DND-41 (cell line): Measurements from ENCODE around the gene AAGAB.

Experiments used
- CTCF ChIP-seq: IDR thresholded peaks from 2 replicates; pipeline ENCODE4 v1.5.1; 2012; ENCODE audit warnings: borderline replicate concordance, low read length, moderate library complexity, mild to moderate bottlenecking; ENCODE audit not compliant: poor library complexity, severe bottlenecking; ENCODE audit errors: extremely low read depth
- EZH2 ChIP-seq: IDR thresholded peaks from 3 replicates; pipeline ENCODE4 v1.6.1; 2012; ENCODE audit warnings: borderline replicate concordance, low read depth, mild to moderate bottlenecking, moderate library complexity, low read length, inconsistent platforms; ENCODE audit not compliant: severe bottlenecking

DNA sequence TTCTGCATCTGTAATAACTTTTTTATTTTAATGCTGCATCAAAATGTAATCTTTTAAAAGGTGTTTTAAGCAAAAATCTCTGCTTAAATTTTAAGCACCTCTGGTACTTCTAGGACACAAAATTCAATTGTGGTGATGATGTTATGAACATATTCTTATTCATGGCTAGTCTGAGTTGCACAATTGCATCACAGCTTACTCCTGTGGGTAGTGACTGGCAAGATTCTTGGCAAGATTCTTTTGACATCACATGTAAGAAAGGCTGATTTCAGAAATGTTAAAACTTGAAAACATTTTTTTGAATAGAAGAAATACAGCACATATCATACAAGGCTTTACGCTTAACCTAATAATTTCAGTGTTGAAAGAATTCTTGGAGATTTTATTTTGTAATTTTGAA lies 35.9 kb upstream of the AAGAB start:
- TF ChIP-seq CTCF = no peak
- no peak for TF ChIP-seq EZH2
